BJ (cell line): ENCODE results near the gene CAMK1G. TPM values are rescaled to one million over a fixed set of nuclear protein-coding genes. Genes with fewer than 3 reads are reported as not detected.

Source experiments
- CTCF ChIA-PET: fragments of 350-600 bp; formaldehyde crosslinking; extraction: SDS; loops from one replicate; lab custom pipeline; 2021; ENCODE audit warnings: antibody characterized with exemption, inconsistent platforms; lab: Yijun Ruan, JAX
- POLR2A ChIA-PET: fragments of 300-600 bp; sonication (Branson Sonifier 250); formaldehyde crosslinking; extraction: SDS; loops from one replicate; lab custom pipeline; 2021; ENCODE audit warnings: antibody characterized with exemption; lab: Charles Lee
- DNase-seq: peaks from one replicate; pipeline ENCODE4 v3.0.0-alpha.2; 2011; ENCODE audit warnings: low read depth
- H3K27me3 ChIP-seq: 2 replicates; pipeline ENCODE4 v1.6.0; 2011; ENCODE audit warnings: low read length; ENCODE audit not compliant: control insufficient read depth, insufficient read depth
- H3K36me3 ChIP-seq: 2 replicates; pipeline ENCODE4 v1.5.1; 2011; ENCODE audit warnings: low read length; ENCODE audit not compliant: control insufficient read depth, insufficient read depth
- H3K4me3 ChIP-seq: 2 replicates; pipeline ENCODE4 v1.5.1; 2011; ENCODE audit warnings: low read depth, mild to moderate bottlenecking, control low read depth, low read length
- CTCF ChIP-seq: IDR thresholded peaks from 2 replicates; pipeline ENCODE4 v1.5.1; 2011; ENCODE audit warnings: low read depth, mild to moderate bottlenecking, control low read depth, inconsistent platforms, low read length, moderate library complexity; ENCODE audit not compliant: insufficient read depth
- polyA plus RNA-seq: library from polyadenylated mRNA; depleted of rRNA; stranded (reverse); fragments of >200 nt; gene quantifications from 2 replicates; pipeline ENCODE4 v1.2.3, GENCODE V29; 2011

The CAMK1G gene
- polyA plus RNA-seq, 1 experiment = 1.5 TPM

GRCh38 chr1:209620487-209620884 lies 37.0 kb downstream of the CAMK1G start:
- H3K27me3 ChIP-seq = no peaks in the 10 kb centered on the region
- no peak overlapping the region for H3K4me3 ChIP-seq
- DNase-seq = no peak
- ChIA-PET POLR2A (no interaction called here), CTCF (interaction anchor here (0.6 to 2.2 kb wide), 4 partner anchors 8 to 51 kb away, joined by 3 to 11 read pairs (median 4); no protein-coding TSS in a partner anchor)
- no peak for TF ChIP-seq CTCF
- H3K36me3 ChIP-seq = no peaks in the 10 kb centered on the region

GRCh38 chr1:209621286-209621685 lies 37.8 kb downstream of the CAMK1G start:
- POLR2A ChIA-PET = no interaction called here

GRCh38 chr1:209621741-209622655 lies 38.5 kb downstream of the CAMK1G start:
- ChIA-PET CTCF (interaction anchor here (3.2 to 10.5 kb wide), 2 partner anchors 46 to 52 kb away, joined by 15 to 154 read pairs; no protein-coding TSS in a partner anchor), POLR2A (interaction anchor here (0.6 kb wide), 1 partner anchor 92 kb away, joined by 3 read pairs; no protein-coding TSS in a partner anchor)
- Histone ChIP-seq H3K36me3 (no peaks in the 10 kb centered on the region), H3K4me3 (no peak overlapping the region), H3K27me3 (no peaks in the 10 kb centered on the region)
- no peak for DNase-seq
- no peak for TF ChIP-seq CTCF

More at GRCh38 chr1:209621286-209621685, 37.8 kb downstream of the CAMK1G start:
- Histone ChIP-seq H3K27me3 (no peaks in the 10 kb centered on the region), H3K4me3 (no peak overlapping the region), H3K36me3 (no peaks in the 10 kb centered on the region)
- TF ChIP-seq CTCF = no peak
- CTCF ChIA-PET = no interaction called here
- DNase-seq = no peak

- H3K27me3 ChIP-seq = no peaks in the 10 kb centered on the region
- H3K36me3 ChIP-seq = no peaks in the 10 kb centered on the region
- ChIA-PET CTCF (interaction anchor here (1.1 to 10.5 kb wide), 7 partner anchors 8 to 53 kb away, joined by 3 to 154 read pairs (median 5); no protein-coding TSS in a partner anchor), POLR2A (interaction anchor here (0.6 kb wide), 1 partner anchor 93 kb away, joined by 3 read pairs; no protein-coding TSS in a partner anchor)
- no peak for DNase-seq
- H3K4me3 ChIP-seq = no peak overlapping the region
- TF ChIP-seq CTCF = no peak
These were observed 39.6 kb downstream of the CAMK1G start for GRCh38 chr1:209622841-209623829.
